GM13977 (cell line): ENCODE results near the gene ADPRS.
A peak's percentile ranks its signal among the peaks of the same experiment; 100 is the strongest.

Experiments
- DNase-seq: peaks from one replicate; pipeline ENCODE4 v3.0.0; 2012; ENCODE audit warnings: low spot score
- in situ Hi-C: fragments of 300-500 bp; cut with MboI; formaldehyde crosslinking; loops from one replicate; pipeline ENCODE4 v1.12.0; 2022; ENCODE audit warnings: low sequenced_read_pairs, low pct_unique_long_range_greater_than_20kb, mixed read lengths, inconsistent platforms; ENCODE audit not compliant: unreplicated experiment
- TF ChIP-seq, protein P1 (sequence below): IDR thresholded peaks from 2 replicates; pipeline ENCODE4 v1.5.1; 2012; ENCODE audit warnings: mild to moderate bottlenecking, control low read depth; ENCODE audit not compliant: insufficient read depth; ENCODE audit errors: extremely low read depth, missing control alignments

The ADPRS gene

GRCh38 chr1:36097693-36098585, 9.2 kb downstream of the ADPRS start:
- in situ Hi-C loops: loop anchor here (10.0 kb wide), 1 partner anchor 87 kb away; no protein-coding TSS in a partner anchor
- TF ChIP-seq, protein P1, sequence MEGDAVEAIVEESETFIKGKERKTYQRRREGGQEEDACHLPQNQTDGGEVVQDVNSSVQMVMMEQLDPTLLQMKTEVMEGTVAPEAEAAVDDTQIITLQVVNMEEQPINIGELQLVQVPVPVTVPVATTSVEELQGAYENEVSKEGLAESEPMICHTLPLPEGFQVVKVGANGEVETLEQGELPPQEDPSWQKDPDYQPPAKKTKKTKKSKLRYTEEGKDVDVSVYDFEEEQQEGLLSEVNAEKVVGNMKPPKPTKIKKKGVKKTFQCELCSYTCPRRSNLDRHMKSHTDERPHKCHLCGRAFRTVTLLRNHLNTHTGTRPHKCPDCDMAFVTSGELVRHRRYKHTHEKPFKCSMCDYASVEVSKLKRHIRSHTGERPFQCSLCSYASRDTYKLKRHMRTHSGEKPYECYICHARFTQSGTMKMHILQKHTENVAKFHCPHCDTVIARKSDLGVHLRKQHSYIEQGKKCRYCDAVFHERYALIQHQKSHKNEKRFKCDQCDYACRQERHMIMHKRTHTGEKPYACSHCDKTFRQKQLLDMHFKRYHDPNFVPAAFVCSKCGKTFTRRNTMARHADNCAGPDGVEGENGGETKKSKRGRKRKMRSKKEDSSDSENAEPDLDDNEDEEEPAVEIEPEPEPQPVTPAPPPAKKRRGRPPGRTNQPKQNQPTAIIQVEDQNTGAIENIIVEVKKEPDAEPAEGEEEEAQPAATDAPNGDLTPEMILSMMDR: no peak
- no peak for DNase-seq

DNA sequence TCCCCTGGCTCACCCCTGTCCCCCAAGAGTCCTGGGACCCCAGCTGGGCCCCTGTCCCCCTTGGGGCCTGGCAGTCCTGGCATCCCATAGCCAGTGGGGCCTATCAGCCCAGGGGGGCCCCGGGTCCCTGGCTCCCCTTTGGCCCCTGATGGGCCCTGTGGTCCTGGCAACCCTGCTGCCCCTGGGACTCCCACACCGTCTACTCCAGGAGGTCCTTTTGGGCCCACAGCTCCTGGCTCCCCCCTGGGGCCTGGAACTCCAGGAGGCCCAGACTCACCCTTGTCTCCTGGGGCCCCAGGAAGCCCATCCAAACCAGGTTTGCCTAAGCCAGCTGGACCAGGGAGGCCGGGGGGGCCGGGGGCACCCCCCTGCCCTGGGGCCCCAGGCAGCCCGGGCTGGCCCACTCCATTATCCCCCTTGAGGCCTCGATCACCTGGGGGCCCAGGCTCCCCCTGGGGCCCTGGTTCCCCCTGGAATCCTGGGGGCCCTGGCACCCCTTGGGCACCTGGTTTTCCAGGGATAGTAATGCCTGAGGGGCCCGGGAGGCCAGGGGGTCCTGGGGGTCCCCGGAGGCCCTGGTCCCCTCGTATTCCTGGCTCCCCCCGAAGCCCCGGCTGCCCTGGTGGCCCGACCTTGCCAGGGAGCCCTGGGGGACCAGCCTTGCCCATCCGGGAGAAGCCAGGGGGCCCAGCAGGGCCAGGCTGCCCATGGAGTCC, 10.1 kb downstream of the ADPRS start:
- DNase-seq: no peak
- TF ChIP-seq, protein P1: no peak
- in situ Hi-C loops: loop anchor here (10.0 kb wide), 1 partner anchor 86 kb away; no protein-coding TSS in a partner anchor

- in situ Hi-C loops: loop anchor here (10.0 kb wide), 1 partner anchor 85 kb away; no protein-coding TSS in a partner anchor
- TF ChIP-seq, protein P1: peak; percentile 92
- DNase-seq: peak; percentile 91
These were observed 11.1 kb downstream of the ADPRS start for GRCh38 chr1:36099681-36100341.

DNA sequence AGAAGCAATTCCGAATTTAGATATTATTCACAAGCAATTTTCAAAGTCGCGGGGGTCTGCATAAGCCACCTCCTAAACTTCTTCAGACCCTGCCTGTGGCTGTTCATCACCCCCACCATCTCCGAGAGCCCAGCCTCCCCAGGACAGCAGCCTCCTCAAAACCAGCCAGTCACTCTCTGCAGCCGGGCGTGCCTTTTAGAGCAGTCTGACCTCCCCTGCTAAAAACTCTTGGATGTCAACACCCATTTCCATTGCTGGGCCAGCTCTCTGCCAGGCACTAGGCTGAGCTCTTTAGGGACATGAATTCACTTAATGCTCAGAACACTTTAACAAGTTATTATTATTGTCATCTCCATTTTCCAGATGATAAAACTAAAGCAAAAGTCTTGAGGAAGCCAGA, 11.7 kb downstream of the ADPRS start:
- TF ChIP-seq, protein P1: no peak
- DNase-seq: no peak
- in situ Hi-C loops: no loop called here

DNA sequence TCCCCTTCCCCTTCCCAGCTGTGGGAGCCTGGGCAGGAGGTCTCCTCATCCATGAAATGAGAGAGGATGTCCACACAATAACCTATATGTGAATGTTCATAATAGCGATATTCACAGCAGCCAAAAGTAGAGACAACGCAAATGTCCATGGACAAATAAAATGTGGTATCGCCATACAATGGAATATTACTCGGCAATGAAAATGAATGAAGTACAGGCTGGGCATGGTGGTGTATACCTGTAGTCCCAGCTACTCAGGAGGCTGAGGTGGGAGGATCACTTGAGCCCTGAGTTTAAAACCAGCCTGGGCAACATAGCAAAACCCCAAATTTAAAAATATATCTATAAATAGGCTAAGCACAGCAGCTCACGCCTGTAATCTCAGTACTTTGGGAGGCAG, 12.9 kb downstream of the ADPRS start:
- in situ Hi-C loops: no loop called here
- DNase-seq: no peak
- TF ChIP-seq, protein P1: no peak

- TF ChIP-seq, protein P1: no peak
- no peak for DNase-seq
- in situ Hi-C loops: no loop called here
These were observed 17.6 kb downstream of the ADPRS start for GRCh38 chr1:36106269-36106668.
